Fibroblast of lung (primary cell): ENCODE measurements around the gene CUBN.

Experiments
- CTCF ChIP-seq, 2 donors: IDR thresholded peaks in 1 of 2; conservative IDR thresholded peaks in 1 of 2; 1 replicate in 1 of 2; 2 replicates in 1 of 2; pipeline ENCODE4 v1.5.1; 2011 to 2012; ENCODE audit warnings: low read length in 2 of 2, control low read depth in 1 of 2, inconsistent platforms in 1 of 2, low read depth in 1 of 2, mild to moderate bottlenecking in 1 of 2
- EZH2 ChIP-seq: IDR thresholded peaks from 2 replicates; pipeline ENCODE4 v1.5.1; 2012; ENCODE audit warnings: low read length, control low read depth, mild to moderate bottlenecking; ENCODE audit errors: missing control alignments

- TF ChIP-seq EZH2 (no peak), CTCF (conservative IDR thresholded peaks at IDR 0.05 in 1 of 2, IDR thresholded peaks at IDR 0.05 in 1 of 2; ENCODE audit: low read depth in 1 of 2, low read length in 2 of 2) (no peak)
Measured at GRCh38 chr10:17084258-17084657, 45.4 kb downstream of the CUBN start.
